Mammary epithelial cell (primary cell): ENCODE measurements around the gene MB21D2.

Experiments used
- CTCF ChIP-seq, 2 donors: IDR thresholded peaks in 1 of 2; conservative IDR thresholded peaks in 1 of 2; 2 replicates each; pipeline ENCODE4 v1.5.1; 2011 to 2012; ENCODE audit warnings: inconsistent platforms in 2 of 2, low read length in 2 of 2, mild to moderate bottlenecking in 2 of 2, control low read depth in 1 of 2, low read depth in 1 of 2; ENCODE audit not compliant: insufficient read depth in 1 of 2; ENCODE audit errors: extremely low read depth in 1 of 2
- EZH2 ChIP-seq: IDR thresholded peaks from 2 replicates; pipeline ENCODE4 v1.6.1; 2012; ENCODE audit warnings: low read length, inconsistent platforms, borderline replicate concordance

- TF ChIP-seq CTCF (conservative IDR thresholded peaks at IDR 0.05 in 1 of 2, IDR thresholded peaks at IDR 0.05 in 1 of 2; ENCODE audit: extremely low read depth in 1 of 2, insufficient read depth in 1 of 2, low read depth in 1 of 2, low read length in 2 of 2) (no peak), EZH2 (no peak)
These were observed 17.8 kb upstream of the MB21D2 start for GRCh38 chr3:192935441-192935840.
